Stimulated activated CD8-positive, alpha-beta memory T cell treated with anti-CD3 and anti-CD28 coated beads, Interleukin-7, amount 100 ng/mL, for 48 hours (primary cell): ENCODE results near the gene HSPB1.
A peak's percentile ranks its signal among the peaks of the same experiment; 100 is the strongest.
"Not testable (repeated sequence)": the region's sequence is repeated elsewhere in the genome, so short reads cannot be mapped to it uniquely, and the experiment has no call there.

Source experiments
- DNase-seq, 2 donors: peaks; one replicate each; pipeline ENCODE4 v3.0.0-alpha.2; 2020; ENCODE audit warnings: low read depth in 1 of 2; ENCODE audit errors: extremely low read depth in 1 of 2

Gene HSPB1

DNA sequence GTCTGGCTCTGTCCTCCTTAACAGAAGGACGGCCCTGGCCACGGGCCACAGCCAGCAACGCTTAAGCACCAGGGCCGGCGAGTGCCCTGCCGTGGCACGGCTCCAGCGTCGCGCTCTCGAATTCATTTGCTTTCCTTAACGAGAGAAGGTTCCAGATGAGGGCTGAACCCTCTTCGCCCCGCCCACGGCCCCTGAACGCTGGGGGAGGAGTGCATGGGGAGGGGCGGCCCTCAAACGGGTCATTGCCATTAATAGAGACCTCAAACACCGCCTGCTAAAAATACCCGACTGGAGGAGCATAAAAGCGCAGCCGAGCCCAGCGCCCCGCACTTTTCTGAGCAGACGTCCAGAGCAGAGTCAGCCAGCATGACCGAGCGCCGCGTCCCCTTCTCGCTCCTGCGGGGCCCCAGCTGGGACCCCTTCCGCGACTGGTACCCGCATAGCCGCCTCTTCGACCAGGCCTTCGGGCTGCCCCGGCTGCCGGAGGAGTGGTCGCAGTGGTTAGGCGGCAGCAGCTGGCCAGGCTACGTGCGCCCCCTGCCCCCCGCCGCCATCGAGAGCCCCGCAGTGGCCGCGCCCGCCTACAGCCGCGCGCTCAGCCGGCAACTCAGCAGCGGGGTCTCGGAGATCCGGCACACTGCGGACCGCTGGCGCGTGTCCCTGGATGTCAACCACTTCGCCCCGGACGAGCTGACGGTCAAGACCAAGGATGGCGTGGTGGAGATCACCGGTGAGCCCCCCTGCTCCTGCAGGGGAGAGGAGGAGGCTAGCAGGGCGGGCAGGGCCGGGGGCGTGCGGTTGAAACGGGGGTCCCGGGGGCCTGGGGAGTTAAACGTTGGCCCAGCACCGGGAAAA is at the start of gene HSPB1:
TSS of gene HSPB1 (plus strand) at position 327 of the 855 bp plus-strand sequence. CDS start at position 367, 40 bp downstream.
- DNase-seq = peak in 1 of 2 donors; percentile 37

DNA sequence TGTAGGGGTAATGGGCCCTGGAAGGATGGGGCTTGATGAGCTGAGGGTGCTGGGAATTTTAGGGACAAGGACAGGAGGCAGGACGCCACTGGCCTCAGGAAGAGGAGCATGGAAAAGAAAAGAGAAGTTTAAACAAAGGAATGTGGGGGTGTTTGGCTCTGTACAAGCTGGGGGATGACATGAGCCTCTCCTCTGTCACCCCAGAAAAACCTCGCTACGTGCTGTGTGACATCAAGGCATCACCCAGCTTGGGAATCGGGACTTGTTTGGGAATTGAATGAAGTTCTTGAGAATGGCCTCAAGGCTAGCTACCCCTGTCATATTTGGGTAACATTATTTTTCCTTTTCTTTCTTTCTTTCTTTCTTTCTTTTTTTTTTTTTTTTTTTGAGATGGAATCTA is 47.7 kb upstream of the HSPB1 start:
- no peak for DNase-seq

DNA sequence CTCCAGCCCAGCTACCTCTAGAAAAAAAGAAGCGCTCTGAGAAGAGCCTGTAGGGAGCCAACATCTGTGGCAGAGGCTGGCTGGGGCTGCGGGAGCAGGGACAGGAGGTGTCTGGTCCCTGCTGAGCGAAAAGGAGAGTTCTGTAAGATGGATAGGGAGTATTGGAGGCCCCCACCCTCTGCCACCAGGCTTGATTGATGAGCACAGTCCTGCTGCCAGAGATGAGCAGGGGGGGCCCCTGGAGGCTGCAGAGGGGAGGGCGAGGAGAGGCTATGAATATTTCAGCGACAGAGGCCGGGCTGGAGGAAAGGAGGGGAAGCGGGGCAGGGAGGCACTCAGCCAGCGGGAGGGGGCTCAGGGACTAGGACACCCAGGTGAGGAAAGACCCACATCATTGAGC is 44.5 kb upstream of the HSPB1 start:
- no peak for DNase-seq

DNA sequence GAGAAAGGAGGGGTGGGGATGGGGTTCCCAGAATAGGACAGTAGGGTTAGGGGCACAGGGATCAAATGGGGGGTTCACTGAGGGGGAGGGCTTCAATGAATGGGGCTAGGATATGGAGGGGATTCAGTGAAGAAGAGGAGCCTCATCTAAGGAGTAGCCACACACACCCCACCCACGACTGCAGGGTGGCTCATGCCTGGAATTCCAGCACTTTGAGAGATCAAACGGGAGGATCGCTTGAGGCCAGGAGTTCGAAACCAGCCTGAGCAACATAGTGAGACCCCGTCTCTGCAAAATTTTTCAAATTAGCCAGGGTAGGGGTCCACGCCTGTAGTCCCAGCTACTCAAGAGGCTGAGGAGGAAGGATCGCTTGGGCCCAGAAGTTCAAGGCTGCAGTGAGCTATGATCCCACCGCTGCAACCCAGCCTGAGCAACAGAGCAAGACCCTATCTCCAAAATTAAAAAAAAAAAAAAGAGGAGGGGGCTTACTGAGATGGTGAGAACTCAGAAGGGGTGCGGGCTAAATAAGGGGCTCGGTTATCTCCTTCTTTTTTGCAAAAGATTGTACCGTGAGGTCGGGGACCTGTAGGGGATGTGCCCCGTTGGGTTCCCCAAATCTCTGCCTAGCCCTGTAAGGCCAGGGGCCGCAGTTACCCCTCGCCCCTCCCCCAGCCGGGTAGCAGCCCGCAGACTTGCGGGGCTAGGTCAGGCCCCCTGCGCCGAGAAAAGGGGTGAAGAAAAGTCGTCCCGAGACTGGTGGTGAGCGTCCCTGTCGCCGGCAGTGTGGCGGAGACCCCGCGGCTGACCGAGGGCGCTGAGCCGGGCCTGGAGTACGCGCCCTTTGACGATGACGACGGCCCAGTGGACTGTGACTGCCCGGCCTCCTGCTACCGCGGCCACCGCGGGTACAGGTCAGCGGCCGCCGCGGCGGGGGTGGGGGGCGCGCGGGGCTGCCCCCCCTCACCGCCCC is 43.1 kb upstream of the HSPB1 start:
- DNase-seq = no peak

DNA sequence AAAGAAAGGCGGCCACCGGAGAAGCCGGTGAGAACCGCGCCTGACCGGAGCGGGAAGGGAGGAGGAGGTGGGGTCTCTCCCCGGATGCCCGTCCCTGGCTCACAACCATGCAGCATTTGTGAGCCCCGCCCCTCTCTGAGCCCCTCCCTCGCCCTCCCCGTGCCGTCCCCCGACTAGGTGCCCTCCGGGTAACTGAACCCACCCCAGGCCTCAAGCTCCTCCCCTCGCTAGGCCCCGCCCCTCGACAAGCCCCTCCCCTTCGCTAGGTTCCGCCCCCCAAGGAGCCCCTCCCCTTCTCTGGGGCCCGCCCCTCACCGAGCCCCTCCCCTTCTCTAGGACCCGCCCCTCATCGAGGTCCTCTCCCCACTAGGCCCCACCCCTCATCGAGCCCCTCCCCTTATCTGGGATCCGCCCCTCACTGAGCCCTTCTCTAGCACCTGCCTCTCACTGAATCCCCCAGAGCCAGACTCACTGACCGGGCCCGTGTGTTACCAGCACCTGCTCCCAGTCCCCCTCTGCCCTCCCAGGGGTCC is 42.2 kb upstream of the HSPB1 start:
- DNase-seq = peak; percentile 4 to 26

DNA sequence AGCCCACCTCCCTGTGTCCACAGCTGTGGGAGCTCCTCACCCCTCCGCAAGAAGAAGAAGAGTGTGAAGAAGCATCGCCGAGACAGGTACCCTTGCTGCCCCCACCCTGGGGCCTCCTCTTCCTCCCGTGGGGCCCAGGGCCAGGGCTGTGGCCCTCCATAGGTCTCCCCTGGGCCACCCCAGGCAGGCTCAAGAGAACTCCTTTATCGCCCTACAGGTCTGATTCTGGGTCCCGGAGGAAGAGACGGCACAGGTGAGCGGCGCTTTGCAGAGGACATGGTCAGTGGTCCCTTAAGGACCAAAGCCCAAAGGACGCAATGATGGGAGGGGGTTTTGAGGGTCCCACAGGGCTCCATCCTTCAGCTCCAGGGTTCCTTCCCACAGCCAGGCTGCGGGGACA is 41.1 kb upstream of the HSPB1 start:
- no peak for DNase-seq

DNA sequence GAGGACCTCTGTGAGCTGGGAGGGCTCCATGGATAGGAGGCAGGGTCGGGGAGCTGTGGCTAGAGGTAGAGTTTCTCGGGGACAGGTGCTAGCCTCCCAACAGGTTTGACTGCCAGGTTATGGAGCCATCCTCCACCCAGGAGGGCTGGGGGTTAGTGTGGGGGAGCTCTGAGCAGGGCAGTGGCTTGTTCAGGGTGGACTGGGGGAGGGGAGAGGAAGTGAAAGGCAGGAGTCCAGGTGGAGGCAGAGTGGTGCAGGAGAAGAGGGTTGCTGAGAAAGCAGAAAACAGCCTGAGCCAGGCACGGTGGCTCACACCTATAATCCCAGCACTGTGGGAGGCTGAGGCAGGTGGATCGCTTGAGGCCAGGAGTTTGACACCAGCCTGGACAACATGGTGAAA is 40.5 kb upstream of the HSPB1 start:
- DNase-seq = no peak

DNA sequence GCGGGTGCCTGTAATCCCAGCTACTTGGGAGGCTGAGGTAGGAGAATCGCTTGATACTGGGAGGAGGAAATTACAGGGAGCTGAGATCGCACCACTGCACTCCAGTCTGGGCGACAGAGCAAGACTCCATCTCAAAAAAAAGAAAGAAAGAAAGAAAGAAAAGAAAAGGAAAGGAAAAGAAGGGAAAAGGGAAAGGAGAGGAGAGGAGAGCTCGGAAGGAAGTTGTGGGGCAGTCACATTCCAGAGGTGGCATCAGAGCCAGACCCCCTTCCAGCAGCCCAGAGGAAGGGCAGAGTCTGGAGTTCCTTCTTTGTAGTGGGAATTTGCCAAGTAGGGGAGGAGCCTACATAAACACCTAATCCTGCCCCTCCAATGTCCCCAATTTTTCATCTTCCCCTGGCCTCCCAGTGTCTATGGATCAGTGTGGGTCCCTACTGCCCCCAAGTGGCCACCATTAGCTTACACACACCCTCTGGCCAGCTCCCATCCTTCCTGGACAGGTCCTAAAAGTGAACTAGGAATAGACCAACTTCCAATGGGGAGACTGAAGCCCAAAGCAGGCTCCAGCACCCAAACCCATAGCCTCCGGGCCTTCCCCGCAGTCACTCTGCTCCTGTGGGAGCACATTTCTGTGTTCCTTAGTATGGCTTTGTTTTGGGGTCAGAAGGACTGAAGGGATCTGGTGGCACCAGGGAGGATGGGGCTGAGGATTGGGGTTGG is 39.6 kb upstream of the HSPB1 start:
- DNase-seq = peak in 1 of 2 donors; percentile 17

DNA sequence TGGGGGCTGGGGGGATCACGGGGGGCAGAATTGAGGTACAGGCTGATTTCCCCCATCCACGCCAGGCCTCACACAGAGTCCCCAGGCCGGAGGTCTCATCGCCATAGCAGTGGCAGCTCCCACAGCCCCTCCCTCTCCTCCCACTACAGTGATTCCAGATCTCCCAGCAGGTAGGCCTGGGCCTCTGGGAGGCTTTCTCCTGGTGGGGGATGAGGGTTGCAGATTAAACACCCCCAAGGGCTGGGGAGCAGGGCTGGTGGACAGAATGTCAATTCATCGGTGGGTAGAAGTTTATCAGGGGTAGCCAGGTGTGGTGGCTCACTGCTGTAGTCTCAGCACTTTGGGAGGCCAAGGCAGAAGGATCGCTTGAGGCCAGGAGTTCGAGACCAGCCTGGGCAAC is 37.2 kb upstream of the HSPB1 start:
- DNase-seq = no peak

DNA sequence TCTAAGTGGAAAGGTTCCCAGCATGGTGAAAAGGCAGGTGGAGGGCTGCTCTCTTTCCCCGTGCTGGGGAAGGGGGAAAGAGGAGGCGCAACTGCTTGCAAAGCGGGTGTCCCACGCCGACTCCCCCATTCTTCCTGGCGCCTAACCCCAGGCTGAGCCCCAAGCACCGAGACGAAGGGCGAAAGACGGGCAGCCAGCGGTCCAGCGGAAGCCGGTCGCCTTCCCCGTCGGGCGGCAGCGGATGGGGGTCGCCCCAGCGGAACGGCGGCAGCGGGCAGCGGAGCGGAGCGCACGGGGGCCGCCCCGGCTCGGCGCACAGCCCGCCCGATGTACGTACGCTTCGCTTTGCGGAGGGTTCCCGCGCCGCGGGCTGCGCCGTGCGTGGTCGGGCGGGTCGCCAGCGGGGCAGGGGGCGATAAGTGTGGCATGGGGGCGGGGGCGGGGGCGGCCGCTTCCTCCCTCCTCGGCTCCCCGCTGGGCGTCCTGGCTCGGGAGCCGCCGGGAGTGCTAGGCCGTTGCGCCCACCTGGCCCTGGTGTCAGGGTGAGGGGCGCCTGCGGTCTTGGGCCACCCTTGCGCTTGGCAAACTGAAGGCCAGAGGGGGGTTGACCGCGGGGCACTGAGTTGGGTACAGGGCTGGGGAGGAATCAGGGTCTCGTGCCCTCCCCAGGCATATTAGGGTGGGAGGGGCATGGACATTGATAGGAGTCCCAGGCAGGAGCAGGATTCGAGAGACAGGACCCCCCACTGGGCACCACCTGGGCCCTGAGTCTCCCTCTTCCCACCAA is 35.2 kb upstream of the HSPB1 start:
- DNase-seq = no peak

DNA sequence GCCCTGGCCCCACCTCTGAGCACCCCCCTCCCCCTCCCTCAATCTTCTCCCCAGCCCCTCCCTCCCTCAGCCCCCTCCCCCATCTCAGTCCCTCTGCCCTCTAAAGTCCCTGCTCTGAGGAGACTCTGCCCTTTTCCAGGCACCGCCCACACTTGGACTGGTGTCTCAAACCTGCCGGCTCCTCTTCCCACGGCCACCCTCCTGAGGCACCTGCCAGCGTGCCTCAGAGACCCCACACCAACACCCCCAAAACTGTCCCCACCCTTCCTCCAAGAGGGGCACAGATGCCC is 34.6 kb upstream of the HSPB1 start:
- DNase-seq = no peak

- DNase-seq = no peak
These were observed 34.1 kb upstream of the HSPB1 start for GRCh38 chr7:76268376-76268775.

- DNase-seq = no peak
These were observed 32.6 kb upstream of the HSPB1 start for GRCh38 chr7:76269895-76270294.

GRCh38 chr7:76271384-76271783 is 31.1 kb upstream of the HSPB1 start:
- DNase-seq = not testable (repeated sequence)

- DNase-seq = no peak
These were observed 30.3 kb upstream of the HSPB1 start for GRCh38 chr7:76272142-76272541.

DNA sequence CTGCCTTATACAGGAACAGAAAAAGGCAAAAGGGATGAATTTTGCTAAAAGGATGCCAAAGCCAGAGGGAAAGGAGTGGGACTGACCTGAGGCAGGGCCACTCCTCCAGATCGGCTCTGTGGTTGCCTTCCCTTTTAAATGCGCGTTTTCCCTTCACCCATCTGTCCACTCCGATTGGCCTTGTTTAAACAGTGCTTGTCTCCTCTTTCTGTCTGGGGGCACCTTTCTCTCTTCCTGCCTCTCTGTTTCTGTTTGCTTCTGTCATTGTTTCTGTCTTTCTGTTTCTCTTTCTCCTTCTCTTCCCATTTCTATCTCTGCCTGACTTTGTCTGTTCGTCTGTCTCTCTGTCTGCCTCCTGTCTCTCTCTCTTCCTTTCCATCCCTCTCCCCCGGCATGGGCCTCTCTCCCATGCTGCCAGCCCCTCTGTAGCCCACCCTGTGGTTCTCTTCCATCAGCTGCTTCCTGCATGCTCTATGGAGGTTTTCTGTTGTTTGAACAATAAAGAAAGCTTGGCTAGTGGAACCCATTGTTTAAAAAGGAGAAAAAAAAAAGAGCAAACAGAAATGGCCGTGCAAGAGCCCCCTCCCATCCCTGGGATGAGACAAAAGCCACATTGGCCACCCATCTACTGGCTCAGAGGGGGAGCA is 29.5 kb upstream of the HSPB1 start:
- no peak for DNase-seq

GRCh38 chr7:76273503-76273902 is 29.0 kb upstream of the HSPB1 start:
- no peak for DNase-seq

- DNase-seq = no peak
These were observed 23.9 kb upstream of the HSPB1 start for GRCh38 chr7:76278540-76278939.

DNA sequence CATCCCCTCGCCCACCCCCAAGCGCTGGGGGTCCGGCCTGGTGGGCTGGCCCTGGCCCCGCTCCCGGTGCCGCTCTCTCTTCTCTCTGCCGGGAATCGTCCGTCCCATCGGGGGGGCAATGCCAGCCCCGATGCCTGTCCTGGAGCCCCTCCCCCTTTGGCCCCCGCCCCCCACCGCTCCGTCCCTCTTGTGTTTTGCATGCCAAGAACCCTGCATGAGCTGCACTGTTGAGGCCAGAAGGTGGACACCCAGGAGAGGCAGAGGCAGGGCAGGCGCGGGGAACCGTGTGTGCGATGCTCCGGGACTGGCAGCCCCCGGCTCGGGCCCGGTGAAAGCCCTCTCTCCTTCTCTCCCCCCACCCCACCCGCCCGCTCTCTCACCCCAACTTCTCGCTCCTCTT is 22.1 kb upstream of the HSPB1 start:
- no peak for DNase-seq
